CD4-positive, alpha-beta T cell treated with Interleukin-4 for 4 hours (primary cell): ENCODE results near the gene KLF2.

Source experiments
- DNase-seq: peaks from one replicate; pipeline ENCODE4 v3.0.0-alpha.2; 2020

Gene KLF2

DNA sequence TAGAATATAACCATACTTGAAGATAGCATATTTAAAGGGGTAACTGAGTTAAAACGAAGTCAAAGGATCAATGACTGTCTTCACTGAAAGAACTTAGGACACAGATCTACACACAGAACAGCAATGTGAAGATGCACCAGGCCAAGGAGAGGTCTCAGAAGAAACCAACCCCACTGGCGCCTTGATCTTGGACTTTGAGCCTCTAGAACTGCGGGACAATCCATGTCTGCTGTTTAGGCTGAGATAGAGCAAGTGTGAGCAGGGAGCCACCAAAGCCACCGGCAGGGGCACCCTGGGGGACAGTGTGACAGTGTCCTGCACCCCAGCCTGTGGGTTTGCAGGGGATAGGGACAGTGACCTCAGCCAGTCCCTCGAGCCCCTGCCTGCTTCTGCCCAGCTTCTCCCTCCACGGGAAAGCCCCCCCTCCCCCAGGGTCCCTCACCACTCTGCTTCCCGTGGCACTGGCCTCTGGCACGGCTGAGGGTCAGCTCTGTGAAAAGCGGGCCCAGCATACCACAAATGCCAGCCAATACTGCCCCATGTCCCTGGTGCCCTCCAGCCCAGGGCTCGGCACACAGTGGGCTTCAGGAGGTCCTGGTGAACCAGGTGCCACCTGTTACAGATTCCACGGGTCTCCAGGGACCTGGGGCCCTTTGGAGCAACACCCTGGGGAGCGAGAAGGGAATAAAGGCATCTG lies 40.8 kb downstream of the KLF2 start:
- DNase-seq = no peak

DNA sequence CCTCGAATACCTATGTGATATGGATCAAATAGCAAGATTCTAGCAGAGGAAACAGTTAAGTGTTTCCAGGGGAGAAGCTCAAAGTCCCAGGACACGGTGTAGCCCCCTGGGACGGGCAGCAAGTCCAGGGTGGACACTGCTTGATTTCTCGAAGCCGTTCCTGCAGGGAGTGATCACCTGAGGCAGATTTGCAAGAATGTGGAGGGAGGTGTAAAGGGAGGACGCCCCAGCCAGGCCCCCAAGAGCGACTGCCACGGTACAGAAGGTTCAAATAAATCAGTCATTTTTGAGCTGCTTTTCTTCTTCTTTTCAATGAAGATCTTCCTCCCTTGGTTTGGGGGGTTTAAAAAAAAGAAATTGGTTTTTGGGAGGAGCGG lies 41.4 kb downstream of the KLF2 start:
- DNase-seq = no peak

DNA sequence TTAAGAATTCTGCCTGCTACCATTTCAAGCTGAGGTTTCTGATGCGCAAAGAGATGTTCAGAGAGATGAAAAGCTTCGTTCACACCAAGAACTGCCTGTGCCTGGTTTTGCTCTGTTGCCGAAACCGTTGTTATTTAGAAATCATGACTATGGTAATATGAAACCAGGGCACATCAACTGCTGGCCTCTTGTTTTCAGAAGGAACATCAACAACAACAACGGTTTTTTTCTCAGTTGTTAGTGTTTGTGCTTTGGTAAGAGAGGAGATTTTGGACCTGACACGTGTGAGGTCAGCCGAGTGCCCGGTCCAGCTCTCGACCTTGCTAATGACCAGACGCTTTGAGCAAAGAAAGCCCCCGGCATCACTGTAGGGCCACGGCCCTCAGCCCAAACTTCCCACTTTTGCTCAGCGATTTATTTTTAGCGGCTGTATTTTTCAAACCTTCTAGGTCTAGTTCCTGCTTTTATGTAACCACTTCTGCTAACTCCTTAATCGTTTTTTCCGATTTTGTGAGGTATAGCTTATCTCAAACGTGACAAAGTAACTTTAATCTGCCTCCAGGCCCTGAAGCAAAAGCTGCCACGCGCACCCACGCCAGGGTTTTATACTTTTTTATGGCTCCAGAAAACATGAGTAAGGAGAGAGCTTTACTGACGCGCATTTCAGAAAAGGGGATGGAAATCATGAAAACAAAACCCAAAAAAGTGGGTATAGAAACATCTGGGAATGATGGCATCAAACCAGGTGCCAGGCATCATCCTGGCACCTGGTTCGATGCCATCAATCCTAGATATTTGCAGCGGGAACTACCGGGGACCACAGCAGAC lies 42.0 kb downstream of the KLF2 start:
- peak; percentile 83 for DNase-seq

DNA sequence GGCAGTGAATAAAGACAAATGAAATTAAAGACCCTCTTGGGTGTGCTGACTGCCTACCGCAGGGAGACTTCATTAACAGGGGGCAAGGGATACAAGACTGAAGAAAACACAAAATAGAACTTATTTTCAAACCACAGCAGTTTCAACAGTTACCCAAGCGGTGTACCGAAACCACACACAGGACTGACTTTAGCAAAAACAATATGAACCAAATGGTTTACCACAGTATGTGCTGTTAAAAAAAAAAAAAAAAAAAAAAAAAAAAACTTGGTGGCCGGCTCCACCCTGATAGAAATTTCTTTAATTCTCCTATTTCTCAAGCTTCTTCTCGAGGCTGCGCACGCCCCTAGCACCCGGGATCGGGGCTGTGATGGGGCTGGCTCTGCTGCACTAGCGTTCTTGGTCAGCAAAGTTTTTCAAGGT lies 42.6 kb downstream of the KLF2 start:
- DNase-seq = peak; percentile 89

DNA sequence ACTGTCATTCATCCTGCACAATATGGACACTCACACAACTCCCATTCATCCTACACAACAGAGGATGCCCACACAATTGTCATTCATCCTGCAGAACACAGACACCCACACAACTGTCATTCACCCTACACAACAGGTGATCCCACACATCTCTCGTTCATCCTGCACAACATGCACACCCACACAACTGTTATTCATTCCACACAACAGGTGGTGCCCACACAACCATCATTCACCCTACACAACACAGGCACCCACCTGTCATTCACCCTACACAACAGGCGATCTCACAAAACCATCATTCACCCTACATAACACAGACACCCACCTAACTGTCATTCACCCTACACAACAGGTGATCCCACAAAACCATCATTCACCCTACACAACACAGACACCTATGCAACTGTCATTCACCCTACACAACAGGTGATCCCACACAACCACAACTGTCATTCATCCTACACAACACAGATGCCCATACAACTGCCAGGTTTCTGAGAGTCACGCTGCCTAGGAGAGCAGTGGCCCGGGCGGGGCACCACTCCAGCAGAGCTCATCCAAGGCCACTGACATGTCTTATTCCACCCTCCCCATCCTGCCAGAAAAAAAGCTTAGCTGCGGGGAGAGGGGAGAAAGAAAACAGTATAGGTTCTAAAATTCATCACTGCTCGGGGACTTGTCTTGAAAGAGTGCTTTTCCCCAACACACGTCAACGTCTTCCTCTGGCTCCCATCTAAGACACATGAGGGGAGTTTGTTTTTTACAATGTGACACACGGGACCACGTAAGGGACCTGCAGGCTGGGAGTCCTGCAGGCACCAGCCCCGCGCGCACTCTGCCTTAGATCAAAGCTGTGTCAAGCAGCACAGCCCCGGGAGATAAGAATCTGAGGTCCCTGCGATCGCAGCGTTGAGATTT lies 44.0 kb downstream of the KLF2 start:
- DNase-seq = peak; percentile 80

DNA sequence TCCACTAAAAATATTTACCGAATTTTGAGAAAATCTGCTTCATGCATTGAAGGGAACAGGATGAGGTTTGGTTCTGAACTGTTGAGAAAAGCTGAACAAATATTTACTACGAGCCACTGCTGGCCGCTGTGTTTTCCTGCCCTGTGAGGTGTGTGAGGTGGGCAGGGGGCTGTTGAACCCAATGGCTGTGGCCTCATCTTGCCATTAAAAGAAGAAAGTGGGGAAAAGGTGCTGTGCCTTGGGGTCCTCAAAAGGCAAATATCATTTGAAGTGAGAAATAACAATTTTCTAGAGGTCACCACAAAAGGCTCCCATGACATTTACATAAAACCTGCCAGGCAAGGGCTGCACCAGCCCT lies 44.7 kb downstream of the KLF2 start:
- no peak for DNase-seq

DNA sequence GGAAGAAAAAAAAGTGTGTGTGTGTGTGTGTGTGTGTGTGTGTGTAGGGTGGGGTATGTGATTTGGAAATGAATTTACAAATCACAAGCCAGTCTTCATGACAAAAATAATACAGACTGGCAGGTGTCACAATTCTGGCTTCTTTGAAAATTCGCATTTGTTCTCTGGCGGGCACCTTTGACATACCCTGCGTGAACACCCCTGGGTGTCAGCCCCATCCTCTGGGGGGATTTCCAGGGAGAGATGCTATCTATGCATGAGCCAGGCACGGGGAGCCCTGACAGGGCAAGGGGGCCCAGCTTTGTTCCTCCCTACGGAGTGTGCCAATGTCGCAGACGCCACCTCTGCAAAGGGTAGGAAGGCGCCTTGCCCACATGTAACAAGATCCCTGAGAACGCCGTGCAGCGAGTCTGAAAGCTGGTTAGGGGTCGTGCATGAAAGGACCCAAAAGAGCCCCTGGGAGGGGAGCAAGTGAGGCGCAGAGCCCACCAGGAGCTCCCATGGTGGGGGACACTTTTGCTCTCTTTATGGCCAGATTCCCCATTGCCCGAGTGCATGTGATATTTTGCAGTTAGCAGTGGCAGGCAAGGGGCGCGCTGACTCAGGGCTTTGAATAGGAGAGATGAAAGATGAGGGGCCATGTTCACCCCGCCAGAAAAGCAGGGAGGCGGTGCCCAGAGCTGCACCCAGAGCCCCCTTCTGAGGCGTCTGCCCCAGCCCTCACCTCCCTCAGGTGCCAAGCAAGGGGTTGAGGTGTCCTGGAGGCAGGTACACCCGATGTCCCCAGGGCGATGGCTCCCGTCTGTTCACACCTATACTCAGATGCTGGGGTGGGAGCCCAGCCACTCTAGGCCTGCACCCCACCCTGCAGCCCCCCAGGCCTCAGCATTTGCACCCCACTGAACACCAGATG lies 45.3 kb downstream of the KLF2 start:
- DNase-seq = peak; percentile 96

DNA sequence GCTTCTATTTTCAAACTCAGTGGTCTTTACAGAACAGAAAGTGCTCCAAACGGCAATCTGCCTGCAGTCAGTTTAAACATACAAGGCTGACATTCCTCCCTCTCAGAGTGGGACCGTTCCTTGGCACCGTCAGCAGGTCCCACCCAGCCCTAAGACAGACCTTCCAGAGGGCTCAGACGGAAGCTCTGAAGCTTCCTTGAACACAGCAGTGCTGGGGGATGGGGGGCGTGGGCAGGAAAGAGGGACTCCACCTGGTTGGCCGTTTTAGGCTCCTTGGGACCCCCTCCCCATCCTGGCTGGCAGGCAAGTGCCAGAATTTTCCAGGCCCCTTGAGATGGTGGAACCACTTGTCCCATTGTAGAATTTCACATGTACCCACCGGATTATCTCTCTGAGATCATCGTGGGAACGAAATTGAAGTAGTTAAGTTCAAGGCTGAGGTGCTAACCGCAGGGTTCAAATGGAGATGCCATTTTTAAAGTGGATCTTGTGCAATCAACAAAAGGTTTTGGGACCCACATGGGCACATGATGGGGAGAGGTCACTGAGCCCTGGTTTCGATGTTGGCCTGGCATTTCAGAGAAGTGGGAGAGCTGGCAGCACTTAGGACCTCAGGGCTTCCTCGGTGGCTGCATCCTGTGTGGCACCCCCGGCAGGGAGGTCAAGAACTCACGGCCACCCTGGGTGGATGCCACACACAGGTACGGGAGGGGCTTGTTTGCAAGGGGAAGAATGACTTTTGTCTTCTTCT lies 46.2 kb downstream of the KLF2 start:
- peak; percentile 55 for DNase-seq

DNA sequence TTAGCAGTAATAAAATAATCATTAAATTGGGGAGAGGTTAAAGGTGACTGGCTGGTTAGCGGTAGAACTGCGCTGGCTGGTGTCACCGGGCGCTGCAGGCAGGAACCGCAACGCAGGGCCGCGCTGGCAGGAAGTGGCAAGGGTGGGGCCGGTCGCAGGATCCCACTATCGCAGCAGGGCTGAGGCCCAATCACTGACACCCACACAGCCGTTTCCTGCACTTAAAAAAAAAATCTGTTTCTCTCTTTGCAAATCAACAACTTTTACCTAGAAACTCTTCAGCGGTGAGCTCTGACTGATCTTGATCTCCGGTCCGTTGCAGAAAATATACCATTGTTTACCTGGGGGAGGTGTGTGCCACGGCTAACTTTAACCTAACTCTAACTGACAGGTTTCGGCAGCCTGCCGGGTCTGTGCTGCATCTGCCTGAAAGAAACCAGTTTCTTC lies 46.9 kb downstream of the KLF2 start:
- peak; percentile 97 for DNase-seq

DNA sequence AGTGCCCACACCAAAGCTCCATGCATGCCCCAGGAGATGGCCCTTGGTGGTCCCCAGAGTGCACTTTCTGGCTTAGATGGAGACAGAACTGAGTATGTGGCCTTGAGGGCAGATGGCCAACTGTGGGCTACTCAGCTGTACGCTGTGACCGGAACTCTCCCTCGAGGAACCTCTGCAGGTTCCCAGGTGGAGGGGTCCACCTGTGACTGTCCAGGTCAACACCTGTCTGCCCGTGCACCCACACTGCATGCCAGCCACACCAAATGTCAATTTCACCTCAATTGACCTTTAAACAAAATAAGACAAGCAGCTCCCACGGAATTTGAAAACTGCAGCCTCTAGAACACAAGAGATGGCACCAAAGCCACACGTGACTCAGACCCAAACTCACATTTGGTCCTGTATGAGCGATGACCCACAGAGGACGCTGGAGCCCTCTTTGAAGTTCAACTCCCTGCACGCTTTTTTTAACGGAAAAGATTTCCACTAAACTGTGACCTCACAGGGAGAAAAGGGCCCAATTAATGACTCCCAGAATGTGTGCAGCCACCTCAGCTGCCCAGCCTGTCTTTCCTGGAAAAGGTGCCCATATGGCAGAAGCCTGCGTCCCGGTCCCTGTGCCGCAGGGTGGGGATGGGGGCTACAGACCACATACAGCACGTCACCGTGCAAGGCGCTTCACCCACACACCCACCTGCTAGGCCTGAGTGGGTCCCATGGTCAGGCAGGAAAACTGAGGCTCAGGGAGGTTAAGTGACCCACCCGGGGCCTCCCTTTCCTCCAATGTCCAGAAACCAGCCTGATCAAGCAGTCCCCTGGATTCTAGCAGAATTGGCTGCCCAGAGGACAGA lies 47.7 kb downstream of the KLF2 start:
- DNase-seq = peak; percentile 42

DNA sequence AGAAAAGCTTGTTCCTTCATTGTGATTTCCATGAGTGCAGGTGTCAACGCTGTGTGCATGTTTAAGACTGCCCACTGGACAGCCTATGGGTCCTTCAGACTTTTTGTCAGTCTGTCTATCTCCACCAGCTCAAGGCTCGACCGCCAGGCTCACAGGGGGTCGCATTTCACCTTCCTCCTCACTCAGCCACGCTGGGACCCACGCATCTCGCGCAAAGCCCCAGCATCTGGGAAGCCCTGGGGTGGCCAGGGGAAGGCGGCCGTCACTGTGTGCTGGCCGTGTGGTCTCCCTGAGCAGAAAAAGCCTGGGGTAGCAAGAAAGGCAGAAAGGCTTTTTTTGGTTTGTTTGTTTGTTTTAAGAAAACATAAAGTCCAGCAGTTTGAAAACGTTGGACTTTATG lies 48.5 kb downstream of the KLF2 start:
- no peak for DNase-seq

DNA sequence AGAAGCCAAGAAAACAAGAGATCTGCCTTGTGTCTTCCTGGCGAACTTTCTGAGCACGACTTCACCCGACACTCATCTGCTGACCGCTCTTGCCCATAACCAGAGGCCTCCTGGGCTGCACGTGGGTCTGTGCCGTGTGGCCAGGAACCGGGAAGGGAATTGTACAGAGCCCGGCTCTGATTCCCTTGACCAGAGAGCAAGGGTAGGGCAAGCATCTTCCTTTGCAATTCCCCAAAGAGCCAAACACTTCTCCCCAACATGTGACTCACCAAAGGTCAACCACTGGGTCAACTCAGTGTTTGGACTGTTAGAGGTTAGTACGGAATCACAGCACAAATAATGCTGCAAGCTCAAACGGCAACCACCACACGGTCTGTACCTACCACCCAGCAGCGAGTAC lies 48.9 kb downstream of the KLF2 start:
- DNase-seq = no peak

DNA sequence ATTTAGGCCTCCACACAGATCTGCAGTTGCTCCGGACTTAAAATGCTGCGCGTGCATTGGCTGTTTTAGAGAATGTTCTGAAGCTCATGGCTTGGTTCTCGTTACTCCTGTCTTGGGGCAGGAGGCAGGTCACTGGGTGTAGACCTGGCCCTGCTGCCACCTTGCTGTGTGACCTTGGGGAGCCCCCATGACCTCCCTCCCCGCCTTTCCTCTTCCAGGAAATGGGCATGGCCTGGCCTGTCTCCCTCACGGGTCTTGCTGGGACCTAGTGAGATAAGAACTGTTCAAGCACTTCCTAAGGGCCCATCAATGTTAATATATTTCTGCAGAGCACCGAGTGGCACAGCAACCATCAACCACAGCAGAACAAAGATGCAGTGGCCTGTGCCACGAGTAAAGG lies 49.4 kb downstream of the KLF2 start:
- DNase-seq = no peak

DNA sequence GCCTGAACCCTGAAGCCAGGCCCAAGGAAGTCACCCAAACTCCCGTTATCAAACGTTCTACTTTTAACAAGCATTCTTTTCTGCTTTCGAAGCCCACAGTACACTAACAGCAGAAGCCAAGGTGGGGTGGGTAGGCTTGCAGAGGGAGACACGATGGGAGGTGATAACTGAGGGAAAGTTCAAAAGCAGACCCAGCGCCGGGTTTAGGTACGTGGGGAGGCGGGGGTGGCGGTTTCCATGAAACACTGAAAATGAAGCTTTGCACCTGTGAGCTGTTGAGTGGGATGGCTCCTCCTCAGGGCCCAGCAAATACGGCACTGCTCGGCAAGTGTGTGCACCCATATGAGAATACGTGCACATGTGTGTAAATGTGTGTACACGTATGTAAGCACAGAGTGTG lies 49.8 kb downstream of the KLF2 start:
- DNase-seq = no peak

DNA sequence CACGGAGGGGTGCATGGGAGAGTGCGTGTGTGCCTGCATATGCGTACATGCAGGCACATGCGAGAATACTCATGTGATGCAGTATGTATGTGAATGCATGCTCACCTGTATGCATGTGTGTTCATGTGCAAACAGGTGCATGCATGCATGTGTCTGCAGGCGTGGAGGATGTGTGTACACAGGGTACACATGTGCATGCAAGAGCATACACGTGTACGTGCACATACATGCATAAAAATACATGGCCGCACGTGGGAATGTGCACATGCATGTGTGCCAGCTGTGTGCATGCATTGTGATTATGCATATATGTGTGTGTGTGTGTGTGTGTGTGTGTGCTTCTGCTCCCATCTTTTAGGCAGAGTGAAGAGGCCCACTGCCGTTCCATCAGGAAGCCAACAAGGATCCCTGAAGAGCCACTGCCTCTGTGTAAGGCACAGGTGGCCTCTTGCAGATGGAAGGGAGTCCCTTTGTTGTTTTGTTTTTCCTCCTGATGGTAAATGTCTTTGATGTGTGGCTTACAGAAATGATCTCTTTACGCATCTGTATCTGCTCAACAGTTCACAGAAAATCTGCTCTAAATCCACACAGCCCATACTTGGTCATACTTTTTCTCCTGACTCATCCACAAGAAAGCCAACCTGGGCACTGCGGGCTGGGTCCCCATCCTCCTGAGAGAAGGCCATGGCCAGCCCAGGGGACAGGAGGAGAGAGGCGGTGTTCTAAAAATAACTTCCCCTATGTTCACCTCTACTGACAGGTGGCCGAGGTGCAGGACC lies 50.7 kb downstream of the KLF2 start:
- peak; percentile 24 for DNase-seq

DNA sequence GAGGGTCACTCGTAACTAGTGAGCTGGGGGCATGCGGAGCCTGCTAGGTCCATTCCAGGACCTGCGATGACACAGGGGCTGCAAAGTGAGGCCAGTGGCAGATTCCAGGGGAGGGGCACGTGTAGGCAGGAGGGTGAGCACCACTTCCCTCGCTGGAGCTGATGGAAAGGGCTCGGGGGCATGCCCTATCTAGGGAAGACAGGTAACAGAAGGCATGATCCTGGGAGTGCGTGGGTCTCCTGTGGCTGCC lies 51.2 kb downstream of the KLF2 start:
- DNase-seq = no peak

DNA sequence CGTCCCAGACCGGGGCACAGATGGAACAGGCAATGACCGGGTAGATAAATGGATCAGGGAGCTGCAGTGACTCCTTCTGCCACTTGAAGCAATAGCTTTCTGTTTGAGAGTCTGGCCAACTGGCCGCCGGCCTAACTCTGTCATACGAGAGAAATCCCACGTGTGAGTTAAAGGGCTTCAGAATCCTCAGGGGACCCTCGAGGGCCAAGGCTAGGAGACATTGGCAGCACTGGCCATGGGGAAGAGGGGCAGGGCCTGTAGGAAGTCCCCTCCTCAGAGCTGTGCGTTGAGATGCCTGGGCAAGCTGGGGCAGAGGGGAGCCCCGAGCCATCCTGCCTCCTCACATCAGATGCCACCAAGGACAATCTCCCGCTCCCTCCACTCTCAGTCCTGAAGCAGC lies 51.6 kb downstream of the KLF2 start:
- no peak for DNase-seq

DNA sequence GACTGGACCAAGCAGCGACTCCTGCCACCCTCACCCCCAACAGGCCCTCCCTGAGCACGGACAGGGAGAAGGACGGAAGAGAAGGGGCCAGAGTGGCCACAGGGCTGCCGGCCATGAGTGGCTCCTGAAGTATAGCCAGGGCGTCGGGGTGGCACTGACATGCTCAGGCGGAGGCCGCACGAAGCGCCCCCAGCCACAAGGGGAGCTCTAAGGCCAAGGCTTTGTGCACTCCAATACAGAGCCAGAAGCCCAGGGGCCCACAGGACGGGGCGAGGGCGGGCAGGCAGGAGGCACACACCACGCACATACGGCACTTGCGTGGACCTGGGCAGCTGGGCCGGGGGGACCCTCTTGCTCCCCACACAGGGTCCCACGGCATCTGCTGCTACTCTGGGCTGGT lies 52.0 kb downstream of the KLF2 start:
- no peak for DNase-seq

DNA sequence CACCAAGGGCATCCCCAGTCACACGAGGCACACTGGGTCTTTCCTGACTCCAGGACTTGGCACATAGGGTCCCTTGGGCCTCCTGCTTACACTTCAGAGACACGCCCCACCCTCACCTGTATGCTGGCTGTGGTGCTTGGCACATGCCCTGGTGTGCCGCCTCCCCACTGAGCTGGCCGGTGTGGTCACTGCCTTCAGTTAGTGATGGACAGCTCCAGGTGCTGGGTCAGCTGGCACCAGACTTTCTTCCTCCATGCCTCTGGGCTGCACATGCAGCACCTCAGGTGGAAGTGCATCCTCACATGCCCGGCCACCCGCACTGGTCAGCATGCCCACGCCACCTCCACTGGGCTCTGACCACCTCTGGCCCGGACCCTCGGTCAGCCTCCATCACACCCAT lies 52.9 kb downstream of the KLF2 start:
- DNase-seq = no peak
